Epidermal melanocyte (primary cell): Measurements from ENCODE around the gene RHOF.
"Not testable (repeated sequence)": the region's sequence is repeated elsewhere in the genome, so short reads cannot be mapped to it uniquely, and the experiment has no call there.

ENCODE experiments used
- DNase-seq: peaks from one replicate; pipeline ENCODE4 v3.0.0; 2011; ENCODE audit warnings: low spot score; ENCODE audit not compliant: insufficient read length

The RHOF gene

GRCh38 chr12:121793838-121794533 lies 498 bp upstream of the RHOF start:
- DNase-seq, result peak; percentile 87

GRCh38 chr12:121792607-121793439 lies 665 bp downstream of the RHOF start:
- DNase-seq, result no peak

GRCh38 chr12:121791671-121792551 lies 1.6 kb downstream of the RHOF start:
- DNase-seq, result no peak

GRCh38 chr12:121790785-121791184 lies 2.7 kb downstream of the RHOF start:
- not testable (repeated sequence) for DNase-seq

- DNase-seq, result no peak
Observed at GRCh38 chr12:121789800-121790728, 3.4 kb downstream of the RHOF start.

- no peak for DNase-seq
Observed at GRCh38 chr12:121789233-121789781, 4.2 kb downstream of the RHOF start.

- no peak for DNase-seq
Observed at GRCh38 chr12:121788176-121788818, 5.2 kb downstream of the RHOF start.

GRCh38 chr12:121787063-121788025 lies 6.1 kb downstream of the RHOF start:
- DNase-seq, result no peak

- no peak for DNase-seq
Observed at GRCh38 chr12:121786440-121786825, 7.1 kb downstream of the RHOF start.

GRCh38 chr12:121784460-121784859 lies 9.0 kb downstream of the RHOF start:
- DNase-seq, result no peak

- no peak for DNase-seq
Observed at GRCh38 chr12:121783766-121784165, 9.7 kb downstream of the RHOF start.

- DNase-seq, result no peak
Observed at GRCh38 chr12:121781998-121782979, 11.2 kb downstream of the RHOF start.

GRCh38 chr12:121781484-121781997 lies 11.9 kb downstream of the RHOF start:
- DNase-seq, result no peak

GRCh38 chr12:121780429-121780828 lies 13.1 kb downstream of the RHOF start:
- no peak for DNase-seq

- no peak for DNase-seq
Observed at GRCh38 chr12:121779422-121779895, 14.0 kb downstream of the RHOF start.

GRCh38 chr12:121778567-121779421 lies 14.7 kb downstream of the RHOF start:
- no peak for DNase-seq
